ENCODE results near the gene CDK16.

GRCh38 chrX:47273011-47273730 lies 54.7 kb downstream of the CDK16 start:
- TF ChIP-seq CTCF (IDR thresholded peaks at IDR 0.05; ENCODE audit: extremely low read depth in 1 of 2, insufficient read depth in 1 of 2, low read depth in 1 of 2, low read length in 2 of 2) (no peak), MYC (IDR thresholded peaks at IDR 0.05; ENCODE audit: low read depth, low read length) (no peak), EZH2 (IDR thresholded peaks at IDR 0.05; ENCODE audit: borderline replicate concordance, low read depth, low read length, severe bottlenecking) (no peak), POLR2AphosphoS5 (IDR thresholded peaks at IDR 0.05; ENCODE audit: insufficient read depth, low read depth, low read length) (no peak), POLR2A (IDR thresholded peaks at IDR 0.05; ENCODE audit: low read depth, low read length) (no peak), FOS (IDR thresholded peaks at IDR 0.05; ENCODE audit: borderline replicate concordance, insufficient read depth, low read length) (no peak)
- TF ChIP-seq, protein P1, sequence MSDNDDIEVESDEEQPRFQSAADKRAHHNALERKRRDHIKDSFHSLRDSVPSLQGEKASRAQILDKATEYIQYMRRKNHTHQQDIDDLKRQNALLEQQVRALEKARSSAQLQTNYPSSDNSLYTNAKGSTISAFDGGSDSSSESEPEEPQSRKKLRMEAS (IDR thresholded peaks at IDR 0.05; ENCODE audit: insufficient read depth, insufficient read length), result no peak

All from endothelial cell of umbilical vein (primary cell).